Loucy (cell line): Measurements from ENCODE around the gene IFNB1.

ENCODE experiments used
- CTCF ChIP-seq: fragments of 200-600 bp; sonication (generic); conservative IDR thresholded peaks from 2 replicates; pipeline ENCODE4 v1.5.1; 2014; ENCODE audit warnings: mild to moderate bottlenecking, antibody characterized with exemption, low read length
- EZH2phosphoT487 ChIP-seq: fragments of 200-600 bp; IDR thresholded peaks from 2 replicates; pipeline ENCODE4 v1.6.1; 2018; ENCODE audit warnings: antibody characterized with exemption, mild to moderate bottlenecking, moderate library complexity, borderline replicate concordance

GRCh38 chr9:21056931-21057330, 20.8 kb downstream of the IFNB1 start:
- TF ChIP-seq CTCF (no peak), EZH2phosphoT487 (no peak)
